Right lung (tissue), 10 donors: Measurements from ENCODE around the gene HLA-C. TPM values are rescaled to one million over a fixed set of nuclear protein-coding genes. Genes with fewer than 3 reads are reported as not detected.
A peak's percentile ranks its signal among the peaks of the same experiment; 100 is the strongest.
"Not testable (repeated sequence)": the region's sequence is repeated elsewhere in the genome, so short reads cannot be mapped to it uniquely, and the experiment has no call there.

Experiments used
- DNase-seq, 2 donors: peaks; one replicate each; pipeline ENCODE4 v3.0.0-alpha.2; 2013
- long read RNA-seq, 8 donors: transcript quantifications; one replicate each; lab custom pipeline, GENCODE V29; 2026
- polyA plus RNA-seq, 5 donors: library from polyadenylated mRNA; unstranded; fragments of 120-200 nt; gene quantifications; one replicate each; pipeline versions ENCODE4 v1.2.1 to v1.2.3, GENCODE V29; 2013; ENCODE audit warnings: inconsistent platforms in 1 of 5, low replicate concordance in 1 of 5; ENCODE audit not compliant: insufficient read length in 5 of 5, insufficient read depth in 1 of 5

HLA-C gene
- 100 to 1,000 TPM; 111 to 340 (median 134) TPM for polyA plus RNA-seq
- long read RNA-seq, donor 1, transcript HLA-C-208 (6 exons, 1,880 nt): minor isoform, 11 of 246 reads
- long read RNA-seq, donor 1, transcript HLA-C-201 (8 exons, 1,536 nt): major isoform, 89 of 246 reads
- long read RNA-seq, donor 1, partial matches to known transcripts: 125 of 246 reads
- long read RNA-seq, donor 1, other reads (novel, unspliced or antisense): 12 of 246 reads
- long read RNA-seq, donor 2, transcript HLA-C-205 (2 exons, 754 nt): minor isoform, 7 of 73 reads
- long read RNA-seq, donor 2, transcript HLA-C-201 (8 exons, 1,536 nt): major isoform, 50 of 73 reads
- long read RNA-seq, donor 2, partial matches to known transcripts: 12 of 73 reads
- long read RNA-seq, donor 2, other reads (novel, unspliced or antisense): 0 of 73 reads
- long read RNA-seq, donor 3, transcript HLA-C-201 (8 exons, 1,536 nt): major isoform, 42 of 213 reads
- long read RNA-seq, donor 3, transcript HLA-C-208 (6 exons, 1,880 nt): minor isoform, 13 of 213 reads
- long read RNA-seq, donor 3, transcript HLA-C-205 (2 exons, 754 nt): minor isoform, 10 of 213 reads
- long read RNA-seq, donor 3, partial matches to known transcripts: 137 of 213 reads
- long read RNA-seq, donor 3, other reads (novel, unspliced or antisense): 5 of 213 reads
- long read RNA-seq, donor 4, transcript HLA-C-208 (6 exons, 1,880 nt): minor isoform, 5 of 54 reads
- long read RNA-seq, donor 4, transcript HLA-C-201 (8 exons, 1,536 nt): major isoform, 29 of 54 reads
- long read RNA-seq, donor 4, partial matches to known transcripts: 18 of 54 reads
- long read RNA-seq, donor 4, other reads (novel, unspliced or antisense): 0 of 54 reads
- long read RNA-seq, donor 5, transcript HLA-C-201 (8 exons, 1,536 nt): major isoform, 63 of 131 reads
- long read RNA-seq, donor 5, transcript HLA-C-203 (8 exons, 1,554 nt): minor isoform, 7 of 131 reads
- long read RNA-seq, donor 5, transcript HLA-C-208 (6 exons, 1,880 nt): minor isoform, 9 of 131 reads
- long read RNA-seq, donor 5, partial matches to known transcripts: 43 of 131 reads
- long read RNA-seq, donor 5, other reads (novel, unspliced or antisense): 8 of 131 reads
- long read RNA-seq, donor 6, transcript HLA-C-201 (8 exons, 1,536 nt): major isoform, 102 of 186 reads
- long read RNA-seq, donor 6, transcript HLA-C-208 (6 exons, 1,880 nt): minor isoform, 13 of 186 reads
- long read RNA-seq, donor 6, partial matches to known transcripts: 55 of 186 reads
- long read RNA-seq, donor 6, other reads (novel, unspliced or antisense): 11 of 186 reads
- long read RNA-seq, donor 7, transcript HLA-C-205 (2 exons, 754 nt): minor isoform, 5 of 67 reads
- long read RNA-seq, donor 7, transcript HLA-C-201 (8 exons, 1,536 nt): major isoform, 34 of 67 reads
- long read RNA-seq, donor 7, transcript HLA-C-208 (6 exons, 1,880 nt): minor isoform, 7 of 67 reads
- long read RNA-seq, donor 7, partial matches to known transcripts: 19 of 67 reads
- long read RNA-seq, donor 7, other reads (novel, unspliced or antisense): 0 of 67 reads
- long read RNA-seq, donor 8, transcript HLA-C-201 (8 exons, 1,536 nt): major isoform, 32 of 49 reads
- long read RNA-seq, donor 8, partial matches to known transcripts: 12 of 49 reads
- long read RNA-seq, donor 8, other reads (novel, unspliced or antisense): 0 of 49 reads

DNA sequence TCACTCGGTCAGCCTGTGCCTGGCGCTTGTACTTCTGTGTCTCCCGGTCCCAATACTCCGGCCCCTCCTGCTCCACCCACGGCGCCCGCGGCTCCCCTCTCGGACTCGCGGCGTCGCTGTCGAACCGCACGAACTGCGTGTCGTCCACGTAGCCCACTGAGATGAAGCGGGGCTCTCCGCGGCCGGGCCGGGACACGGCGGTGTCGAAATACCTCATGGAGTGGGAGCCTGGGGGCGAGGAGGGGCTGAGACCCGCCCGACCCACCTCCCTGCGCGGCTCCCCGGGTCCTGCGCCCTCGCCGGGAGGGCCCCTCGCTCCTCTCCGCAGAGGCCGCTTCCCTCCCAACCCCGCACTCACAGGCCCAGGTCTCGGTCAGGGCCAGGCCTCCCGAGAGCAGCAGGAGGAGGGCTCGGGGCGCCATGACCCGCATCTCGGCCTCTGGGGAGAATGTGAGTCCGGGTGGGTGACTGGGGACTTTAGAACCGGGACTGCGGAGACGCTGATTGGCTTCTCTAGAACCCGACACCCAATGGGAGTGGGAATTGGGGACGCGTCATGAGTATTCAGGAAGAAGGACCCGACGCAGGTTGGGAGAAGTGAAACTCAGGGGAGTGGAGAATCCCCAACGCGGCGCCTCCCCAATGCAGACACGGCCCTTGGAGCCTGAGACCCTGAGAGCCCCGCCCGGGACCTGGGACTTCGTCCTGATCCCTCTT is at the start of gene HLA-C:
HLA-C (minus strand) TSS at position 452 of the 717 bp plus-strand sequence; CDS start at position 431, 21 bp downstream.
- peak; percentile 87 to 88 for DNase-seq

DNA sequence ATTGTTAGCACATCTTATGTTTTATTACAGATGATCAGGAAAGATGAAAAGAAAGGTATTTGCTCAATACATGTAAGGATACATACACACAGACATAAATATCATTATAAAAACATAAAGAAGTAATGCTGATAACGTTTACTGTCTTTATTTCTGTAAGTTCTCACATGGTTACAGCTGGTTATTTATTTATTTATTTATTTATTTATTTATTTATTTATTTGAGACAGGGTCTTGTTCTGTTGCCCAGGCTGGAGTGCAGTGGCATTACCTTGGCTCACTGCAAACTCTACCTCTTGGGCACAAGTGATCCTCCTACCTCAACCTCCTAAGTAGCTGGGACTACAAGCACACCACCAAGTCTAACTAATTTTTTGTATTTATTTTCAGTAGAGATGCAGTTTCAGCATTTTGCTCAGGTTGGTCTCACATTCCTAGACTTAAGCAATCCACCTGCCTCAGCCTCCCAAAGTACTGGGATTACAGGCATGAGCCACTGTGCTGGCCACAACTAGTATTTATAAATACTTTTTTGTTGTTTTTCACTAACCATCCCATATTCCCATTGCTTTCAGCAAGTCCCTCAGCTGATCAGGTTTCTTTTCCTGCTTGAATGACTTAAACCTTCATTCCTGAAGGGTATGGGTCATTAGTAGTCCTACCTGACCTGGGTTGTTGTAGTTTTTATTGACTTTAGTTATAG is 49.3 kb upstream of the HLA-C start:
- DNase-seq: no peak

DNA sequence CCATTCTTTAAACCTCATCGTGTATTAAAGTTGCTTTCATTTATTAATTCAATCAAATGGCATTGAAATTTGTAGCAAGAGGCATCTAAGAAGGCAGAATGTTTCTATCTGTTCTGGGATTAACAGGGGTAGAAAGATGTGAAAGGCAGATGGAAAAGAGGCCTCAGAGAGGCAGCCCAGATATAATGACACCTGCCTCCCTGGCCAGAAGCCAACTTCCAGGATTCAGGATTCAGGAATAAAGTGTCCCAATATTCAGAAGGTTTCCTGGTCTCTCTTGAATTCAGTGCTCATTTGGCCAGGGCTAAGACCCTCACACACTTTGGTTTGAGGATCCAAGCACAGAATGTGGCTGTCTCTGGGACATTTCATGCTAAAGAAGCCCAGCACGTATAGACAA is 45.1 kb upstream of the HLA-C start:
- DNase-seq: no peak

DNA sequence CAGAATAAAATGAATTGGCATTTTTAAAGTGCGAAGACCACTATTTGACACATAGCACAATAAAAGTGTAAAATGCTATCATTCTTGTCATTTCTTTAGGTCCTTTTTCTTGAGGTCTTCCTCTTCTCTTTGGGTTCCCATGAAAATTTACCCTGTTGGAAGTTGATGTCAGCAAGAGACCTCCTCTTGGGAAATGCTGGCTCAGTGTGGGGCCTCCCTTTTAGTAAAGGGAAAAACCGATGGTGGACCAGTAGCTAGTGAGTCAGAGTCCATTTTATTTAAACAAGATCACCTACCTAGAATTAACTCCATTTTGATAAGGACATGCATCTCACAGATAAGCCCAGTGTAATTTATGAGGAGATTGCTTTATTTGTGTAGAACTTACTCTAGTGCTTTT is 37.7 kb upstream of the HLA-C start:
- no peak for DNase-seq

DNA sequence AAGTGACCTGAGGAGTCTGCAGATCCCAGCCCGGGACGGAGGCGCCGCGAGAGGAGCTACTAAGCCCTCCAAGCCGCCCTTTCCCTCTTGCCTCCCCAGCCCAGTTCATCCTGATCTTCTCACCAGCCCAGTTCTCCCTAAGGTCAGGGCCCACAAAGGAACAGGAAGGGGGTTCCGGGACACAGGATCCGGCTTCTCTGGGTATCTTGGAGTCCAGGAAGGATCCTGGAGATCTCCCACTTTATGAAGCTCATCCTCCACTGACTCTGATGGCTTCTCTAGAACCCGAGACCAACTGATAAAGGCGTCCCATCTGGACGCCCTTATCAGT is 36.9 kb upstream of the HLA-C start:
- no peak for DNase-seq

DNA sequence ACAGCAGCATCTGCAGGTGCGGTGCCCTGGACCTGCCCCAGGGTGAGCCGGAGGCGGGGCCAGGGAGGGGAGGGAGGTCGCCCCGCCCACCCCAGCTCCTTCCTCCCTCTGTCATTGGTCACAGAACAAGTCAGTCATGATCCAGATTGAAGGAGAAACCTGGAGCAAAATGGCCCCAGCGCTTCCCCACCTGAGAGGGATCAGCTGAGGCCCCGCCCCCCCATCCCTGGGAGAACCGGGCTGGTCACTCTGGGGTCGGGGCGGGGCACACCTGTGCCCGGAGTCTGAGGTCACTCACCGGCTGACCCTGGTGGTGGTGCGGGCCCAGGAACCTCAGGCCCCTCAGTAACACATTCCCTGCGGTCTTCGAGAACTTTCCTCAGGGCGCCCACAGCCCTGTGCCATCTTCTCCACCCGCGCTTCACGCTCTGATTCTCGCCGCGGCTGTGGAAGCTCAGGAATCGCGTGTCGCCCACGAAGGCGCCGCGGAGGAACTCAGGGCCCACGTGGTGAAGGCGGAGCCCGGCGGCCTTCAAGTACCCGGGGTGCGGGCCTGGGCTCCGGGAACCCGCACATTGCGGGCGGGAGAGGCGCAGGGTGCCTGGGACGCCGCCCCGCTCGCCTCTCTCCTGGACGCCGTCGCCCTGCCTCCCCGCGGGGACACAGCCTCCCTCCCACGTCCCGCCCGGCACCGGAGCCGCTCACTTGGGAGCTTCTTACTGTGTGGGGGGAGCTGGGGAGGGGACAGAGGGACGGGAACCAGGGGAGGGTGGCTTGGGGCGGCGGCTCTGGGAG is 36.4 kb upstream of the HLA-C start:
- DNase-seq: no peak

DNA sequence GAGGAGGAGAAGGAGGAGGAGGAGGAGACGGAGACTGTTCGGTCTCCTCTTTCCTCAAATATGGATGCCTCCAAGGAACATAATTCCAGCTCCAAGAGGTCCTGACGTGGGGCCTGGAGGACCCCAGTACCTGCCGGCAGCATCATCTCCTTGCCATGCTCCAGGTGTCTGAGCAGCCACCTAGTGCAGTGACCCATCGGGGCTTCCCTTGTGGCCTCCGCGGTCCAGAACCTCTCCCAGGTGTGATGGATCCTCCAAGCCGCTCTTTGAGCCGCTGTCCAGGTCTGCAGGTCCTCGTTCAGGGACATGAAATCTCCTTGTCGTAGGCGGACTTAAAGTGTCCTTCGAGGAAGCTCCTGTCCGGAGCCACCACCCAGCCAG is 35.8 kb upstream of the HLA-C start:
- DNase-seq: no peak

DNA sequence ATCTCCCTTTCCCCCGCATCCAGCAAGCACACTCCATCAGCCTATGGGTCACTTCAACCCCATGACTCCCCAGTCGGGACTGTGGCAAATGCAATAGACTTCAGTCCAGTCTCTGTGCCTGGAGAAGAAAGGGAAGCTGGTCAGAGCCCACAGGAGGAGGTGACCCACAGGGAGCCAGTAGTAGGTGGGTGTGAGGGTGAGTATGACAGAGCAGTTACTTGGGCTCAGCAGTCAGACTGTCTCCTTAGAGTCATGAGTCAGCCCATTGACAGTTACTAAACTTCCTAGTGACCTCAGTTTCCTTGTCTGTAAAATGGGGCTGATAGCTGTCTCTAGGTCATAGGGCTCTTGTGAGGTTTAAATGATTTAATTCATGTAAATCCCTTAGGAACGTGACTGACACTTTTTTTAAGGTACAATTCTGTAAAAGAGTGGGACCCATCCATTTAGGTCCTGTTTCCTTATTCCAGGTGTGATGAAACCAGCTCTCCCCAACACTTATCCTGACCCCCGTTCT is 33.9 kb upstream of the HLA-C start:
- no peak for DNase-seq

DNA sequence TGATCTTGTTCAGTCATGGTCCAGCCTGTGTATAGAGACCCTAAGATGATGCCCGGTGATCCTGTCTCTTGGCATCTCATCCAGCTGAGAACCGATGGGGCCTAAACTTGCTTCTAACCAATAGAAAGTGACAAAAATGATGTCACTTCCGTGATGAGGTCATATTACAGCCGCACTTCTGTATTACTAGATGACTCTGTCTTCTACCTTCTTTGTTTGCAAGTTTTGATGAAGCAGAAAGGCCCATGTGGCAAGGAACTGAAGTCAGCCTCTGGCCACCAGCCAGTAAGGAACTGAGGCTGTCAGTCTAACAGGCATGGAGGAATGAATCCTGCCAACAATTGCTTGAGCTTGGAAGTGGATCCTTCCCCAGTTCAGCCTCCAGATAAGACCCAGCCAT is 32.8 kb upstream of the HLA-C start:
- DNase-seq: no peak

DNA sequence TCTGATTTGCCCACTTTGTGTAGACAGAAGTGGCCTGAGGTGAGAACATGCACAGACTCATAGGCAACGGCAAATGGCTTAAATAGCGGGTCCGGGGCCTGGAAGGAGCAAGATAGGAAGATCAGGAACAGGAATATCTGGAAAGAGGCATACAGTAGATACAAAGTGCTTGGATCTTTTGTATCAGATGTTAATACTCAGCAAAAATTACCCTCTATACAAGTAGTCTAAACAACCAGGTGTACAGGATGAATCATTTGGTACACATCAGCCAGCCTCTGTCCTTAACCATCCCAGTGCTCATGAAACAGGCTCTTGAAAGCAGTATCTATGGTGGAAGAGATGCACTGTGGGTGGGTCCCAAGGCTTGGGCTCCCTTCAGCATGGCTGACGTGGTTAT is 28.9 kb upstream of the HLA-C start:
- no peak for DNase-seq

DNA sequence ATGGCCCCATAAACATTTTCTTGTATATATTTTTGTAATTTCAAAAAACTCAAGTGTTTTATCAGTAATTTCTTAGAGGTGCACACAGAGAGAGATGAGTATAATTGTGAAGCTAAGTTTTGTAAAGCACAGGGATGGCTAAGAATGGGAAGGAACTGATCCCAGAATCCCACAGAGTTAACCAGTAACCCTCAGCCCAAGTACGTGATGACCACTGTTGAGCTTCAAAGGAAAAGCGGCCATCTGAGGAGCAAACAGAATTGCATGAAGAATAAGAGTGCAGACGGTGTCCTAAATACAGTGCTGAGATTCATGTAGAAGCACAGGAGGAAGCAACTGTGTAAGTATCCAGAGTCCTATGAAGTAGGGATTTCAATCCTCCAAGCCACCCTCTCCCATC is 28.1 kb upstream of the HLA-C start:
- DNase-seq: no peak

DNA sequence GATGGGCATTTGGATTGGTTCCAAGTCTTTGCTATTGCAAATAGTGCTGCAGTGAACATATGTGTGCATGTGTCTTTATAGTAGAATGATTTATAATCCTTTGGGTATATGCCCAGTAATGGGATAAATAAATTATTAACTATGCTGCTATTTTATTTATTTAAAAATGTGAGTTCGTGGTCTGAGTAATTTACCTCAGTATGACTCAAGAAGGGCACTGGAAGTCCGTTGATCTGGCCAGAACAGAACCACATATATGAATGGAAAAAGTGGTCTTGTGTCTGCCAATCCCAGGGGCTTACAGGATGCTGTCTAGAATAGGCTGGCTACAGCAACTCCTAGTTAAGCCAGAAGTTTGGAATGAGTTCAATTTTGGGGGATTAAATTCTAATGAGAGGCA is 27.6 kb upstream of the HLA-C start:
- no peak for DNase-seq

DNA sequence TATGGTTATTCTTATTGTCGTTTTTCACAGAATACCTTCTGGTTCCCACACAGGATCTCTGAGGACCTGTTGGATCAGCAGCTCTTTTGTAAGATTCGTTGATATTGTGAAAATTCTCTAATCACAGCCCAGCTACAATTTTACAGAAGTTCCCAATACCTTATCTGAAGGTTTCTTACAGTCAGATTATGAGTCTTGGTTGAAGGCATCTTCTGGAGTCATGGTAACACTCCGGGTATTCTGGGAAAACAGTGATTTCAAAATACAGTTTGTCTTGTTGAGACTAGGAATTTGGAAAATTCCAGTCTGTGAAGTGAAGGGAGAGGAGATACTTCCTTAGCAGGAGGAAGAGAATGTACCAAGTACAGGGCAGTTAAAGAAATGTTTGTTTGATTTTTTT is 22.2 kb upstream of the HLA-C start:
- no peak for DNase-seq

DNA sequence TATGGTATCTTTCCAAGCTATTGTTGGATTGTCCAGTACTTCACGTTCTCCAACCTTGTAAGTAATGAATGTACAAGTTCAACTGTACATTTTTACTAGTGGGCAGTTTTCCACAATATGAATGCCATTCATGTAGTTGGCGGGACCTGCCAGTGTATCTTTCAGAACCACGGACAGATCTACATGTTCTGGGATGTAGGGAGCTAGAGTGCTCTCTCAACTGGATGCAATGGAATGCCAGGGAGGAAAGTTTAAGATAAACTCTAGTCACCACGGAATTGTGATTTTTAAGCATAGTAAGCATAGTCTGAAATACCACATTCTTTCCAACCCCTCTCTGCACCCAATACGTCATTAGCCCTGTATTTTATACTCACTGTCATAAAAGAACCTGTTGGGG is 21.5 kb upstream of the HLA-C start:
- peak in 1 of 2 donors; percentile 7 for DNase-seq

DNA sequence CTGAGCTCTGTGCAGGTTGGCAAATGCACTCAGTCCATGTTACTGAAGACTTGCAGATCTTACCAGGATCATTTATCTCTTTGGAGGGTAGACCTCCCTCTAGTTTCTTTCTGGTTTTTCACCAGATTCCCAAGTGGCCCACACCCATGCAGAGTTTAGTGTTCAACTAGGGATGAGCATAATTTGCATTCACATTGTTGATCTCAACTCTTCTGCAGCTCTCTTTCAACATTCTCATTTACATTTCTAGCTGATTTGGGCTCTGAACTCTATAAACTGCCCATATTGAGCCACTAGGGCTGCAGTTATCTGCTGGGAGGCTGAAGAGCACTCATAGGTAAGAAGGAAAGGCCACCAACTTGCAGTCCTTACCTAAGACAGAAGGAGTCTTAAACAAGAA is 17.9 kb upstream of the HLA-C start:
- no peak for DNase-seq

DNA sequence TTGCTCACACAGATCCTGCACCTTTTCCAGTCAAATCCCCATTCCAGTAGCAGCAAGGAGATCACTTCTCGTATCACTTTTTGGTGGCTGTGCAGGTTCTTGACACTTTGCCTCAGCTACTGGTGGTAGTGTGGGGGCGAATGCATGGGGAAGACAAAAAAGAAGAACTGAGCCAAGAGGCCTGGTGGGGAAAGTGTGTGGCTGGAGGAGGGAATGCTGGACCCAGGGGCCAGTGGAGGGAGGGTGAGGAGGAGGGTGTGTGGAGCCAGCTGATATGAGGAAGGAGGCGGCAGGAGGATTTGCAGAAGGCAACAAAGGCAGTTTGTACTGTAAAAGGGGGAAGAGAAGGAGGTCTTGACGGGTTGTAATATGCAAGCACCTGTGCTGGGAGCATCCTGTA is 15.7 kb upstream of the HLA-C start:
- DNase-seq: no peak

DNA sequence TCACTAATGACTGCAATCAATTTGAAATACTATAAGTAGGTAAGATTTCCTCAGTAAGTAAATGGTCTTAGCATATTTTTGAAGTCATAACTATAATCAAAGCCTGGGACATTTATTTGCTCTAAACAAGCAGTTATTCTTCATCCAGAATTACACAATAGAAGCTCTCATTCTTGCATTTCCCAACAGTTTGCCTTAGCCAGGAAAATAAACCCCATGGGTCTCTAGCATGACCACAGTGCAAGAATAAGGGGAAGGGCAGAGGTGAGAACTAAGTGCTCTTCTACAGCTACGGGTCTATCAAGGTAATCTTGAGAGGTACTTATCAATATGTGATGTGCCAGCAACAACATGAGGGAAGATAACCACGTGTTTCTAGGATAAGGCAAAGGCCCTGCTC is 14.1 kb upstream of the HLA-C start:
- no peak for DNase-seq

DNA sequence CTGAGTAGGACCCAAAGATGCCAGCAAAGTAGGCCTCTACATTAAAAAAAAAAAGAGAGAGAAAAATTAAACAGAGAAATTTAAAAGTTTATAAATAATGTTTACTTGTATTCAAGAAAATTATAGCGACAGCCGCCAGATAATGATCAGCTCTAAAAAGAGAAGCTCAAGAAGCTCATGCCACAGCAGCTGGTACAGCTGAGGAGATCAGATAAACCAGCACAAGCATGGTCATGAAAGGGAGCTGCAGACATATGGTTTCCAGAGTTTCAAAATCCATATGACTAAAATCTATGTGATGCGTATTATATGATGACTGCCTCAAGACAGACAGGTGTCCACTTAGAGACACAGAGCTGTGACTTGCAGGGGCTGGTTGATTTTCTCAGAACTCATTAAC is 13.6 kb upstream of the HLA-C start:
- DNase-seq: no peak

DNA sequence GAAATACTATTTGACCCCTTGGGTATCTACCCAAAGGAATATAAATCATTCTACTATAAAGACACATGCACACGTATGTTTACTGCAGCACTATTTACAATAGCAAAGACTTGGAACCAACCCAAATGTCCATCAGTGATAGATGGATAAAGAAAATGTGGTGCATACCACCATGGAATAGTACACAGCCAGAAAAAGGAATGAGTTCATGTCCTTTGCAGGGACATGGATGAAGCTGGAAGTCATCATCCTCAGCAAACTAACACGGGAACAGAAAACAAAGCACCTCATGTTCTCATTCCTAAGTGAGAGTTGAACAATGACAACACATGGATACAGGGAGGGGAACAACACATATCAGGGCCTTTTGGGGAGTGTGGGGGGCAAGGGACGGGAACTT is 7.8 kb upstream of the HLA-C start:
- not testable (repeated sequence) for DNase-seq
